ENCODE measurements around the gene RBL2. TPM values are rescaled to one million over a fixed set of nuclear protein-coding genes. Genes with fewer than 3 reads are reported as not detected.

Gene RBL2
- total and polyA plus RNA-seq, 2 of the 8 experiments (the other 6 are each of a cell fraction or from before 2014, with no cell fraction given) = 13.9 to 22.1 TPM

DNA sequence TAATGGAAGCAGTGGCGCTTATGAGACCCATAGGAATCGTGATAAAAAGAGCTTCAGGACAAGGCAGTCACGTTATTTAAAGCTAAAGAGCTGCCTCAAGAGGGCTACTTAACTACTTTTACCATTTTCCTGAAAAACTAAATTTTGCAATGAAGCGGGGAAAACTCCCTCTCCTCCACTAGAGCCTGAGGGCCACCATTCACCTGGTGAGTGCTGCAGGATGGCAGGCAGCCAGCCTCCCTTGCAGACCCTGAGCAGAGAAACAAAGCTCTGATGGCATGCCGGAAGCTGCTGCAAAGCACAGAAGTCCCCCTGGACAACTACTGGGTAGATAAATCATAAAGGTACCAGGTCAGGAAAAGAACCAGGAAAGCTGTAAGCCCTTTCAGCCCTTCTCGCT, 60.4 kb downstream of the RBL2 start (continued):
- TF ChIP-seq NANOG (IDR thresholded peaks at IDR 0.05; ENCODE audit: insufficient read depth, low read depth, low read length, poor library complexity, severe bottlenecking) = no peak
